DMS 273 treated with DMSO at 0.1 percent for 48 hours (cell line): ENCODE data around the gene GPC6.
A peak's percentile ranks its signal among the peaks of the same experiment; 100 is the strongest.

Source experiments
- DNase-seq: peaks from one replicate; lab custom pipeline; 2025; lab: John Stamatoyannopoulos, UW

The GPC6 gene

DNA sequence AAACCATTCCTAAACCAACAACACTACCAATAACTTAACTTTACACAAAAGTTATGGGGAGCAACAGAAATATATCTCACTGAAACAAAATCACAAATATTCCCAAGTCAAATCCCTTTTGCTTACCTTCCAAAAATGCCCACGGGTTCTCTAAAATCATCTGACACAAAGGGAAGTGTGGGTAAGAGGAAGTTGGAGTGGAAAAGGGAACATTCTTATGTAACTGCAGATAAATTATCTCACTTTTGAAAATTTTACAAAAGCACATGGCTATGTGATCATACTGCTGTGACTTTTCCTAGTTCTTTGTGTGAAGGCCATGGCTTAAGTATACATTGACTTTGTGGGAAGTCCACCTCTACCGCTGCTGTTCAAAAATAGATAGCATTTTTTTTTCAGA lies 350.5 kb downstream of the GPC6 start:
- no peak for DNase-seq

DNA sequence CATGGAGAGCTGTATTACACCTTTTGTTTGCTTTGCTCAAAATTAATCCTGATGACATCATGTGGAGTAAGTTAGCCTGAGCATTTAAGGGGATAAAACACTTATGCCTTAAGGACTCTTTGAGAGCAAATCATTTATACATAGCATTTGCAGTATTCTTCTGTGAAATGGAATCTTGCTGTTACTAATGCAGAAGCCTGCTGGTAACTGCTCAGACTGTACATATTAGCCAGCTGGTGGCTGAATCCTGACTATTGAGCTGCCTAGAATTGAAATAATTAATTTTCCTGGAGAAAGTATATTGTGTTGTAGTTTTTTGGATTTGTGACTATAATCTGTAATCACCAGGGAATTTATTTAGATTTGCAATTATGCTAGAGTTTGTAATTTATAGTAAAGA lies 363.2 kb downstream of the GPC6 start:
- DNase-seq: no peak

DNA sequence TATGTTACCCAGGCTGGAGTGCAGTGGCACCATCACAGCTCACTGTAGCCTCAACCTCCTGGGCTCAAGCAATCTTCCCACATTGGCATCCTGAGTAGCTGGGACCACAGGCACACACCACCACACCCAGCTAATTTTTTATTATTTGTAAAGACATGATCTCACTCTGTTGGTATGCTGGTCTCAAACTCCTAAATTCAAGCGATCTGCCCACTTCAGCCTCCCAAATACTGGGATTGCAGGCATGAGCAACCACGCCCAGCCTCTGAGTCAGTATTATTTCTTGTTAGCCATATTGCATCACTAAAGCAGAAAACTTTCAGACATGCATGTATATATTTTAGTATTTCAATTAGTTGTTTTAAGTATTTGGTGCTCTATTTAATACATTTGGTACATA lies 376.4 kb downstream of the GPC6 start:
- DNase-seq: no peak

DNA sequence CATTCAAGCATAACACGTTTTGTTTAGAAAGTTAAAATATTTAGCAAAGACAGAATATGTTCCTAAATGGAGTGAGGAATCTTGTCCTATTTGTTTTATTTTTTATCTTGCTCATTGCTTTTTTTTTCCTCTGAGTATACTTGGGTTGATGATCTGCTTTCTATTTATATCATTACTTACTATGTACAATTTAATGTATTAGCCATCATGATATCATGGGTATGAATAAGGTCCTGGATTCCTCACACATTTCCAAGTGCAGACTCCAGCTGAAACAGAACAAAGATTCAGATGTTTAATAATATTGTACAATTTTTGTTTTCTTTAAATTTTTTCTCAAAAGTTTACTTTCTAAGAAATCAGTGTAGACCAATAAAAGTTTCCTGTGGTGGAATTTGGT lies 388.2 kb downstream of the GPC6 start:
- no peak for DNase-seq

DNA sequence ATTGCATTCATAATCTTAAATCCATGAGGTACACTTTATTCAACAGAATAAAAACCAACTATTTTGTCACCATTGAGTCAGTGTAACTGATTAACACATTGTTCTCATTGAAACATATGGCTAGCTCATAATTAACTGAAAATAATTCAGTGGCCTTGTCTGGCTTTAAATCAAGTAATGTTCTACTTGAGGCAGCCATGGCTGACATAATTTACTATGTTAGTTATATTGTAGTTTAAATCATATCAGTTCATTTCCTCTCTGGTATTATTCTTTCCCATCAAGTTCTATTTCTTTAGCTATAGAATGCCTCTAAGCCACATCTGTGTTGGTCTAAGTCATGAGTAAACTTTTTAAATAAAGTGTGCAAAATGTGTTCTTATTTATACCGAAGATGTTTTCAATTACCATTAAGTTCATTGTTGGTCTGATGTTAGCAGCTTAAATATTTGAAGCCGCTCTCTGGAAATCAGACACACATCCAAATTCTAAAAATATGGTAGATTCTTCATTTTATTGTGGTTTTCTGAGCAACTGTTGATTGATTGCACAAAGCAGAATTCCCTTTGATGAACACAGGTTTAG lies 393.7 kb downstream of the GPC6 start:
- peak; percentile 28 for DNase-seq

DNA sequence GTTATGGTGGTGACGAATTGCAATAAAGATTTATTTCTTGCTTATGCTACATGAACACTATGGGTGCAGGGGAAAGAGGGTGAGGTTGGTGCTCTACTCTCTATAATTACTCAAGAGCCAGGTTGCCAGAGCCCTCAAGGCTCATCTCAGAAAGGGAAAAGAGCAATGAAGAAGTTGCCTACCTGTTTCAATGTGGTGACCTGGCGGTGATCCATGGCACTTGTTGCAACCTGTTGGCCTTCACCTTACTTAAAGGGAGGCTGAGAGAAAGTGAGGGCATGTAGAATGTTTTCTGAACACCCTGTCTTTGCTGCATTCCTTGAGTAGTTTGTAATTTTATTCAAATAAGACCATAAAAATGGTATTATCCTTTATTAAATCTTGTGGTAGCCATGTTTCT lies 394.4 kb downstream of the GPC6 start:
- no peak for DNase-seq

DNA sequence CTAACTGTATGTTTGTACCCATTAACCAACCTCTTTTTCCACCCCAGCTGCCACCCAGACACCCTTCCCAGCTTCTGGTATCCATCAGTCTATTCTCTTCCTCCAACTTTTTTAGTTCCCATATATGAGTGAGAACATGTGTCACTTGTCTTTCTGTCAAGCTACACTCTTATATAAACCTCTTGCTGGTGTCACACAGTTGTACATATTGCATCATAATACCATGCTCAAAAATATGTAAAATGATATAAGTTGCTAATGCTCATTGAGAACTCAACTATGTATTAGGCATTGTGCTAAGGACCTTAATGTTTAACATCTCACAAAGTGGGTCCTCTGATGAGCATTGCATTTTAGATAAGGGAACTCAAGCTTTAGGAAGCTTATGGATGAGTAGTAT lies 395.4 kb downstream of the GPC6 start:
- no peak for DNase-seq

DNA sequence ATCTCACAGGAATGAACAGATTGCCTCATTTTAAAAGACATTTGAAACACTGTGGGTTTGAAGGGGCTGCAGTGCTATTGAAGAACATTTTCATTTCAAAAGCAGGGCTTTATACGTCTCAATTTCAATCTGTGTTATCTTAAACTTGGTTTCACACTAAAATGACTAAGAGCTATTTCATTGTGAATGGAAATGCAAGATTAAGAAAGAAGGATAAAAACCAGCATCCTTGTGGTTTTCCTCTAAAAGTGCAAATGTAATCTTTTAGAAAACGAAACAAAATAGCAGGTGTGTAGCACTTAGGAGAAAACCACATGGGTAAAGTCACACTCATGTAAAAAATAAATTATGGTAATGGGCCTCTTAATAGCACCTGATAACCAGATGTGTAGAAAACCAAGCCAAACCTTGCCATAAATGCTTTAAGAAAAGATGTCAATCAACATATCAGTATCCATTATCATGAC lies 397.7 kb downstream of the GPC6 start:
- DNase-seq: peak; percentile 67

DNA sequence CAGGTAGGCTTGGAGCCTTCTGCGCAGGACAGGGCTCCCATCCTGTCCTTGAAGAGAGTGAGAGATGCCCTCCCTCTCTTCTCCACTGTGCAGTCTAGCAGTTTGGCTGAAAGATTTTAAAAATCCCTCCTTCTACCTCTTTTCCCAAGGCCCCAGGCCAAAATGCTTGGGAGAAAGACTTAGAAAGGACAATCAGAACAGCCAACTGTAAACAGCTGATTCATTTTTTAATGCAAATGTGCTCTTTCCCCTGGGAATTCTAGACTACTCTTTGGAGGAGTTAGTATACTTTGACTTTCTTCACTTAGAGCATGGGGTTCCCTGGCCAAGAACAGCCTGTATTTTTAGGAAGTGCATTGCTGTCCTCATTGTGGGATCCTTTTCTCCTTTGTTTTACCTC lies 398.9 kb downstream of the GPC6 start:
- no peak for DNase-seq

DNA sequence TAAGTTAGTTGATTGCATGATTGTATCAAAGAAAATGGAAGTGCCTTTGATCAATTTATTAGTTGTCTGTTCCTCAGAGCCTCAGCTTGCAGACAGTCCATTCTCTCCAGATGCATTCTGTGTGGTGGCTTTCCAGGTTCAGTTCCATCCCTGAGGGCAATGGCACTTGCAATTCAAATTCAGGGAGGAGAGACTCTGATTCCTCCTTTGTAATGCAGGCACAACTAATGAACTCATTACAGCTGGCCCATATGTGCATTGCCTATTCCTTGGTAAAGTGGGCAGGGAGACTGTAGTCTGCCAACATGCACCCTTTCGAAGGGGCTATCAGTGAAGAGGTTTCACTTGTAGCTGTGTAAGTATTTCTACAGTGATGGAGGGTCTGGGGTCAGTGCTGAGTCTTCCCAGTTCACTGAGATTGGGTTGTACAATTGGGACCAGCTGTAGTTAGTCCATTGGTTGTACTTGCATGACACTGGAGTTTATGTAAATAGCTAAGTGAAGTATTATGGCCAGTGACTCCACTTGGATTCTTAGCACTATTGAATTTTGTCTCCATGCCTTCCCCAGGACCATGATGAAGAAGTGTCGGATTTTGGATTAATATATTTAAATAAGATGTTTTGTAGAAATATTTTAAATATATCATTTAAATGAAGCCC lies 401.7 kb downstream of the GPC6 start:
- DNase-seq: peak; percentile 5

DNA sequence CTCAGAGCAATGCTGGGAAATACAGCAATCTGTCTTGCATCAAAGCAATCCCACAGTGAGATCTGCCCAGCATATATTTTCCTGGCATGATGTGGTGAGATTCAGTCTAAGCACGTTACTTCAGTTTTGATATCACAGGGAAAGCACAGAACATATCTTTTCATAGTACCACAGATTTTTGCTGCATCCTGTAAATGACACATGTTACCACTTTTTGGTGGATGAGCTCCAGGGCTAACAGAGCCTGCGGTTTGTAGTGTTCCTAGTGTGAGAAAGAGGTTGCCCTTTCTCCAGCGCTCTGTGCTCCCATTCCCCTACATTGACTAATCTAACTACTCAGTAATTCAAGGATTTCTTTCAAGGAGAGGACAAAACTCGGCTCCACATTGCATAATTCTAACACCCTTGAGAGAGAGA lies 409.0 kb downstream of the GPC6 start:
- no peak for DNase-seq

DNA sequence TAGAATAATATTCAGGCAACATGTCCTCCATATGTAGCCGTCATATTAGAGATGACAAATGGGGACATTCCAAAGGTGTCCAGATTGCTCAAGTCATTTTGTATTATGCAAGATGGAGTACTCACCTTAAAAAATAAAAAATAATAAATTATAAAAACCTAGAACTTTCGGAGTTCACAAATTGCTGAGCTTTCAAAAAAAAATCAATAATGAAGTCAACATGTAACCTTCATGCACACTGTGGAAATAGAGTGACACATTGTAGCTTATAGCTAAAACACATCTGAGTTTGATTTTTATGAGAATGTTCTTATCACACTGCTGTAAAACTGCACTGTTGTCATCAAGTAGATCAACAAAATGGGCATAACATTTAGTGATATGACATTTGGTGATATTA lies 411.2 kb downstream of the GPC6 start:
- no peak for DNase-seq

DNA sequence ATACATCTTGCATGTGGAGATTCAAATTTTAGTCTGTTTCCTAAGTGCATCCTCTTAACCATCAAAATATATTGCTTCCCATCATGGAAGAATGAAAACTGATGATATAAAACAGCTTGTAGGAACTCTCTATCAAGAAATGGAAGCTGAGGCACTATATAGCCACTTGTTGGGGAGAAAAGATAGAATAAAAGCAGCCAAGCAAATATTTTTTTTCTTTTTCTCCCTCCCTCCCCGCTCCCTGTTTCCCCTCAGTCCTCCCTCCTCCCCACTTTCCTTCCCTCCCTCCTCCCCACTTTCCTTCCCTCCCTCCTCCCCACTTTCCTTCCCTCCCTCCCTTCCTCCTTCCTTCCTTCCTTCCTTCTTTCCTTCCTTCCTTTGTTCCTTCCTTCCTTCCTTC lies 413.8 kb downstream of the GPC6 start:
- no peak for DNase-seq

DNA sequence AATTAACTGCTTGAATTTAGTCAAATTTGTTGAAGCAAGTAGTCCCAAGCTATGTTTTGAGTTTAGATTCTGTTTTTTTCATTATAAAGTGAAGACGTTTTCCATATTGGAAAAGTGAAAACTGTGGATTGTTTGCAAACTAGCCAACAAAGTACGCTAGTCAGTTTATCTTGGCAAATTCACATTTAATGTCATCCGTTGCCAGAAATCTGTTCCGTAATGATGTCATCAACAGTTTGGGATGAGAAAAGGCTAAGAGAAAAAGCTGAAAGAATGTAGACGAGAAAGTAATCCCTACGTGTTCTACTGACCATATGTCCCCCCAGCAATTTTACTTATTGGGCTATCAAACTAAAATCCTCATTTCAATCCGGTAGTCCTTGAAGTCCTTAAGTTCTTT lies 419.6 kb downstream of the GPC6 start:
- DNase-seq: no peak

DNA sequence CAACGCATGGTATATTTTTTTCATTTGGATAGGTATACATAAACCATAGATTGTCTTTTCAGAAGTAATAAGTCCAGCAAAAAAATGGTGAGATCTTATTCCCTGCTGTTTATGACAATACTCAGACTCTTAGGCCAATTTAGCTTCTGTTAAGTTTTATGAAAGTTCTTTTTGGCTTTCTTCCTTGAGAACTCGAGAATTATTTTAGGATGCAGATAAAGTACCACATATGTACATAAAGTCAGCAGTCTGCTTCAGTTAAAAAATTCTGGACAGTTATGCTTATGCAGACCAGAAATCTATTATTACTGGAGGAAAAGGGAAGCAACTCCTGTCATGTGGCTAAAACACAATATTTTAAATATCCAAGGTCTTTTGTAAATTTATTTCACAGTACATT lies 422.9 kb downstream of the GPC6 start:
- no peak for DNase-seq

DNA sequence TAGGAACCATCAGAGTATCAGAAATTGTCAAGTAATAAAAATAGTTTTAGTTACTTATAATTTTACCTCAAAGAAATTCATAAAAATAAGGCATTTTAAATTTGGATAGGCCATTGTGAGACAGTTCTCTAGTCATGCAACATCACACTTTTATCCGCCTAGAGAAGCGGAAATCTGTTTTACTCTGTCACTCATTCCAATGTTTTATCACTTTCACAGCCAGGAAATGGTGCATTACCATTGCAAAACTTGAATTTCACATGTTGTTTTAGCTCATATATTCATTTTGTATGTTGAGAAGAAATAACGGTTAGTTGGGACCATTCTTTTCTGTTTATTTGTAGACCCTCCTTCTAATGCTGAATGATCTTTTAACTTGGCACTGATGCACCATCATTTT lies 427.2 kb downstream of the GPC6 start:
- DNase-seq: no peak

DNA sequence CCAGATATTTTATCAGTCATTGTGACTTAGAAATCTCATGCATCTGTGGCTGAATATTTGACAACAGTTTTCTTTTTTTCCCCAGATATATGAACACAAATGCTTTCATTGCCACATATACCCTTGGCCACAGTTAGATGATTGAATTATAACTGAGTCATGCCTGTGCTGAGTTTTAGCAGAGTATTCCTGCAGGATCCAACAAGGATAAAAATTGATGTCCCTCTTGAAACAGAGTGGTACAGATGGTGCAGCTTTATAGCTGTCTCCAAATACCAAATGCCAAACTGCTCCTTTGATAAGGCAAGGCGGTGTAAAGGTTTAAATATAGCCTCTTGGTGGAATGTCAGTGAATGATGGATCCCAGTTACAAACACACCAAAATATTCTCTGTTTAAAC lies 428.5 kb downstream of the GPC6 start:
- DNase-seq: peak; percentile 58

DNA sequence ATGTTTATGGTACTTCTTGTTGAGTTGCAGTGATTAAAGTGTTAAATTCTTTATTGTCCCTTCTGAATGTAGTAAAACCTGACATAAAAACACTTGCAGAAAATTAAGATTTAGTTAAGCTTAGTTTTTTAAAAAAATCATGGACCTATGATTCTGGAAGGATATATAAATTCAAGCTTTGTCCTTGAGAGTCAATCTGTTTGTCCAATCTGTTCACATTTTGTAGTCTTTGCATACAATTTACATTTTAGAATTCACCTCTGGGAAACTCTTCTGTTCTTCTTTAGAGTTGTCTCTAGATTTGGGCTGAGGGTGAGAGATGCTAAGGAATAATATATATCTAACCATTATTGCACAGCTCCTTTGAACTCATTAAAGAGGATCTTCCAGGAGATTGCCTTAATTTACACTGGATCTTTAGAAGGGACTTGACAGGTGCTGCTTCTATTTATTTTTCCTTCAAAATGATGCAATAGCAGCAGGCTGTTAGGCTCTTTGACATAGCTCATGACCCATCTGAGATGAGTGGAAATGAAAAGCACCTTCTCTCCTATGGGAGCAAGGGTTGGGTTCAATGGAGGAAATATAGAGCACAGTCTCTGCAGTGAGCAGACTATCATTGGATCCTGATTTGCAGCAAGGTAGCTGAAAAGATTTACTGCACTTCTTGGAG lies 433.9 kb downstream of the GPC6 start:
- DNase-seq: peak; percentile 2

DNA sequence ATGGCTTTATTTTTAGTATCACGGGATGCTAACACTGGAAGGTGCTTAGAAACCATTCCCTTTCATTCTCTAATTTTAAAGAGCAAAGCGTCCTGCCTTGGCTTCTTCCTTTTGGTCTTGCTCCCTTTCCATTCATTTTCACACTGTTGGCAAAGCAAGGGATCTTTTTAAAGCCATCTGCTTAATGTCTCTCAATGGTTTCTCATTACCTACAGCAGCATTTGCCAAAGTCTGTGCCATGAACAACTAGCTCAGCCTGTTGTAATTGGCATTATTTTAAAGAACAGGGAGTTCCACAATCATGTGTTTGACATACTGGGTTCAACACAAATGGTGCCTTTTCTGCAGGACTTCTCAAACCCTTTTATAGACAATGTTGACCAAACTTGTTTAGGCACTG lies 444.3 kb downstream of the GPC6 start:
- peak; percentile 50 for DNase-seq

DNA sequence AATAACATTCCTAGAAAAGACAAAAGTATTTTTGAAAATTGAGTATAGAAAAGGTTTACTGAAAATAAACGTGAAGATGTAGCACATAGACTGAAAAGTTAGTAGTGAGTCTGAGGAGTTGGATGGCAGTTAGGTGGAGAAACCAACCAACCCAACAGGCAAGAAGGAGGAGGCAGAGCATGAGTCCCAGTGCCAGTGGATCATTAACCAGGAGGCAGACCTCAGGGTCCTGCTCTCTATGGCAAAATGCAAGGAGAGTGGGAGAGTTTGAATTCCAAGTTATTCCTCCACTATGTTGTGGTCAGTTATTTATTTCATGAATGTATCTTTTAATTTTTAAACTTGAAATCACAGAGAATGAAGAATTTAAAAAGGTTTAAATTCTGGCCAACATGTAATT lies 446.4 kb downstream of the GPC6 start:
- no peak for DNase-seq

DNA sequence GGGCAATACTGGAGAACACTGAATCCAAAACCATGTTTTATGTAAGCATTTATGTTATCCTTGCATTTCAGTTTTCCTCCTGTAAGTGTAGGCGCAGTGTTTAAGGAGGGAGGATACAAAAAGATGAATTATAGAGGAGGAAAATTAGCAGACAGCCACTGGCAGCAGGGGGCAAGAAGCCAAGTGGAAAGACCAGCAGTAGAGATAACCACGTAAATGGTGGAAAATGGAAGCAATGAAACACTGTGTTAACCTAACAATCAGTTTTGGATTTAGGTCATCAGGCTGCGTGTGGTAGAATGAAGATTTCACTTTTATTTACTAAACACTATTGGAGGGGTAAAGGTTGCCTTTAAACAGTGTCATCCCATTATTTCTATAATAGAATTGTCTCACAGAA lies 447.3 kb downstream of the GPC6 start:
- DNase-seq: no peak

DNA sequence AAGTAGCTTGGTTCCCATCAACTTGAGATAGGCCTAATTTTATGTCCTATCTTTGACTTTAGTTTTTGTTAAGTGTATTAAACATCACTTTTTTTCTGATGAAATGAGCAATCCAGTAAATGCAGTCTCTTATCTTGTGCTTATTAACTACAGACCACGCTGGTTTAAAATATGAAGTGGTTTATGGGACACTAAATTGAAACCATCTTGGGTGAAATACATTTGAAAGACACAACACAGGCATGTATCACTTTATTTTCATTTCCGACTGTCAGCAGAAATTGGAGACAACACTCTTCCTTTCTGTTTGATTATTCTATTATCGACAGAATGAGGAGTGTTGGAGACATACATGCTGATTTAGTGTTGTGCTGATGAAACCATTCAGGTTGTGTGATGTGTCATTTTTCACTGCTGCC lies 447.7 kb downstream of the GPC6 start:
- DNase-seq: no peak

DNA sequence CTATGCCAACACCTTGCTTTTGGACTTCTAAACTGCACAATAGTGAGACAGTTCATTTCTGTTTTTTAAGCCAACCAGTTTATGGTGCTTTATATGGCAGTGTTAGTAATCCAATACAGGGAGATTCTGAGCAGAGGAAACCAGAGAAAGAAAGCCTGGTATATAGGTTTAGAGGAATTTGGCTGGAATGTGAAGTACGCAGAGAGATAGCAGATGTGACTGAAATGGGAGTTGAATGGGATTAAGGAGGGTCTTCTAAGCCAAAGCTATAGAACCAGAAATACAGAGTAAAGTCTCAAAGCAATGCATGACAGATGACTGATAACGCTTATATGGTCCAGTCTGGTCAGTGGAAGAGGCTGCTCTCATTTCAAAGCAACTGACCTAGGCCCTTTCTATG lies 453.7 kb downstream of the GPC6 start:
- no peak for DNase-seq

DNA sequence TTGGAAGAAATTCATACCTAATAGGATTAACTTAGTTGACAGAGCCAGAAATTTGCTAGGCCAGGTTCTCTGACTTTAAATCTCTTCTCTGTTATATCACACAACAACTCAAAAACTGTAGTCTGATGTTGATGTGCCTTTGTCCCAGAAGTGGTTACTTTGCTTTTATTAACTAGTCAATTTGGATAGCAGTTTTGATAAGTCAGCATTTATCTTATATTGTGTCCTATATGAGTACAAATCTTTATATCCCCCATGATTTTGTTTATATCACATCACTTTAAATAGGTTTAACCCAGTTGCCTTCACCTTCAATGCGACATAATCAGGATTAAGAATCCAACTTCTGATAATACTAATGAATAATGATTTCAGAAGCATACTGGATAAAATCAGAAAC lies 459.3 kb downstream of the GPC6 start:
- no peak for DNase-seq
